Tibial nerve (tissue), 4 donors: ENCODE results near the gene LRRC17. TPM values are rescaled to one million over a fixed set of nuclear protein-coding genes. Genes with fewer than 3 reads are reported as not detected.
"Not testable (repeated sequence)": the region's sequence is repeated elsewhere in the genome, so short reads cannot be mapped to it uniquely, and the experiment has no call there.

Experiments used
- DNase-seq, 2 donors: peaks; one replicate each; pipeline ENCODE4 v3.0.0-alpha.2; 2019; ENCODE audit warnings: low spot score in 2 of 2
- H3K27ac ChIP-seq, 4 donors: fragments of 200-600 bp; sonication (generic) in 3 of 4; one replicate each; pipeline ENCODE4 v1.5.1; 2017 to 2019; ENCODE audit warnings: mild to moderate bottlenecking in 1 of 4
- H3K27me3 ChIP-seq, 2 donors: fragments of 200-600 bp; sonication (generic) in 1 of 2; one replicate each; pipeline versions ENCODE4 v1.5.1 to v1.6.0; 2017 to 2019
- H3K36me3 ChIP-seq, 3 donors: fragments of 200-600 bp; sonication (generic); one replicate each; pipeline ENCODE4 v1.5.1; 2018 to 2019
- H3K4me1 ChIP-seq, 4 donors: fragments of 200-600 bp; sonication (generic) in 3 of 4; one replicate each; pipeline ENCODE4 v1.5.1; 2017 to 2019
- H3K4me3 ChIP-seq, 4 donors: fragments of 200-600 bp; sonication (generic) in 3 of 4; one replicate each; pipeline ENCODE4 v1.5.1; 2017 to 2019; ENCODE audit warnings: mild to moderate bottlenecking in 1 of 4, moderate library complexity in 1 of 4
- H3K9me3 ChIP-seq, 4 donors: fragments of 200-600 bp; sonication (generic) in 3 of 4; one replicate each; pipeline ENCODE4 v1.5.1; 2017 to 2019
- CTCF ChIP-seq, 5 experiments: fragments of 200-600 bp in 3 of 5; fragments of 450-650 bp in 2 of 5; sonication (generic) in 3 of 5; IDR thresholded peaks; one replicate each; pipeline ENCODE4 v1.5.1; 2016 to 2019; ENCODE audit warnings: antibody characterized with exemption in 5 of 5, mild to moderate bottlenecking in 3 of 5, moderate library complexity in 2 of 5
- EP300 ChIP-seq, 2 donors: sonication (generic); formaldehyde crosslinking; IDR thresholded peaks; one replicate each; pipeline ENCODE4 v1.6.1; 2017; ENCODE audit warnings: antibody characterized with exemption in 2 of 2, mild to moderate bottlenecking in 1 of 2
- POLR2A ChIP-seq, 2 donors: fragments of 450-650 bp; IDR thresholded peaks; one replicate each; pipeline ENCODE4 v1.6.1; 2017; ENCODE audit warnings: antibody characterized with exemption in 2 of 2, mild to moderate bottlenecking in 2 of 2, moderate library complexity in 2 of 2
- WGBS, 2 donors: methylation state at CpG; one replicate each; pipeline ENCODE4 v1.1.5; 2018; 5-methylcytosine and 5-hydroxymethylcytosine counted together
- total RNA-seq, 4 donors: library from RNA; depleted of rRNA; stranded (reverse); fragments of >200 nt; gene quantifications; one replicate each; pipeline ENCODE4 v1.1.0, GENCODE V29; 2016

The LRRC17 gene
- total RNA-seq, 4 donors from 2014 or later: 1.7 to 9.0 (median 2.6) TPM

GRCh38 chr7:102943423-102944169, 30.8 kb downstream of the LRRC17 start:
- no peaks in the 10 kb centered on the region for H3K9me3 ChIP-seq
- WGBS, 2 donors: 84 to 85% methylated on average over 5 of the region's 5 CpGs
- H3K36me3 ChIP-seq: no peaks in the 10 kb centered on the region
- TF ChIP-seq EP300 (IDR thresholded peaks at IDR 0.05) (no peak), CTCF (IDR thresholded peaks at IDR 0.05) (no peak), POLR2A (IDR thresholded peaks at IDR 0.05) (no peak)
- no peak for DNase-seq
- H3K4me1 ChIP-seq: peaks cover 0 to 10% (median 0%) of the 10 kb centered on the region in 4 donors
- H3K4me3 ChIP-seq: no peak overlapping the region
- H3K27me3 ChIP-seq: no peaks in the 10 kb centered on the region
- H3K27ac ChIP-seq: no peak overlapping the region

GRCh38 chr7:102944241-102944640, 31.4 kb downstream of the LRRC17 start:
- H3K4me1 ChIP-seq: peaks cover 0 to 10% (median 0%) of the 10 kb centered on the region in 4 donors
- no peaks in the 10 kb centered on the region for H3K36me3 ChIP-seq
- no peak overlapping the region for H3K27ac ChIP-seq
- no peak overlapping the region for H3K4me3 ChIP-seq
- H3K9me3 ChIP-seq: no peaks in the 10 kb centered on the region
- no peak for DNase-seq
- H3K27me3 ChIP-seq: no peaks in the 10 kb centered on the region
- TF ChIP-seq EP300 (IDR thresholded peaks at IDR 0.05) (no peak), CTCF (IDR thresholded peaks at IDR 0.05) (no peak), POLR2A (IDR thresholded peaks at IDR 0.05) (no peak)
- 81 to 82% methylated on average over 4 of the region's 4 CpGs for WGBS, 2 donors

- H3K27ac ChIP-seq: no peak overlapping the region
- WGBS, 2 donors: 94 to 96% methylated on average over 3 of the region's 3 CpGs
These were observed 39.0 kb downstream of the LRRC17 start for GRCh38 chr7:102951839-102952238.

GRCh38 chr7:102953406-102953805, 40.6 kb downstream of the LRRC17 start:
- TF ChIP-seq EP300 (IDR thresholded peaks at IDR 0.05) (no peak), POLR2A (IDR thresholded peaks at IDR 0.05) (no peak), CTCF (IDR thresholded peaks at IDR 0.05) (no peak)
- Histone ChIP-seq H3K9me3 (peaks cover 0 to 39% (median 3%) of the 10 kb centered on the region in 4 donors), H3K27me3 (no peaks in the 10 kb centered on the region), H3K36me3 (peaks cover 0 to 5% (median 0%) of the 10 kb centered on the region in 3 donors), H3K27ac (no peak overlapping the region), H3K4me1 (no peaks in the 10 kb centered on the region), H3K4me3 (no peak overlapping the region)
- no peak for DNase-seq

More at GRCh38 chr7:102951839-102952238, 39.0 kb downstream of the LRRC17 start:
- H3K9me3 ChIP-seq: peaks cover 0 to 37% (median 3%) of the 10 kb centered on the region in 4 donors
- no peaks in the 10 kb centered on the region for H3K4me1 ChIP-seq
- peaks cover 0 to 5% (median 0%) of the 10 kb centered on the region in 3 donors for H3K36me3 ChIP-seq
- no peak overlapping the region for H3K4me3 ChIP-seq
- TF ChIP-seq CTCF (IDR thresholded peaks at IDR 0.05) (no peak), POLR2A (IDR thresholded peaks at IDR 0.05) (no peak), EP300 (IDR thresholded peaks at IDR 0.05) (no peak)
- DNase-seq: no peak
- no peaks in the 10 kb centered on the region for H3K27me3 ChIP-seq

- not testable (repeated sequence) for H3K27ac ChIP-seq, H3K36me3 ChIP-seq, DNase-seq, H3K4me1 ChIP-seq, H3K27me3 ChIP-seq, H3K4me3 ChIP-seq
- peaks cover 0 to 39% (median 3%) of the 10 kb centered on the region in 4 donors for H3K9me3 ChIP-seq
- WGBS, 2 donors: 79 to 97% methylated on average over 4 of the region's 4 CpGs
These were observed 41.6 kb downstream of the LRRC17 start for GRCh38 chr7:102954359-102954758.

GRCh38 chr7:102958004-102958403, 45.2 kb downstream of the LRRC17 start:
- H3K36me3 ChIP-seq, H3K4me1 ChIP-seq: not testable (repeated sequence)

GRCh38 chr7:102961993-102962392, 49.2 kb downstream of the LRRC17 start:
- not testable (repeated sequence) for H3K9me3 ChIP-seq, DNase-seq, H3K4me1 ChIP-seq, H3K36me3 ChIP-seq, H3K27me3 ChIP-seq, H3K4me3 ChIP-seq, H3K27ac ChIP-seq
- WGBS, 2 donors: 82% methylated on average over 1 of the region's 2 CpGs

More at GRCh38 chr7:102958004-102958403, 45.2 kb downstream of the LRRC17 start:
- WGBS, 2 donors: 95 to 97% methylated on average over 3 of the region's 3 CpGs
- peaks cover 0 to 34% (median 3%) of the 10 kb centered on the region in 4 donors for H3K9me3 ChIP-seq
- H3K27ac ChIP-seq, DNase-seq, H3K27me3 ChIP-seq, H3K4me3 ChIP-seq: not testable (repeated sequence)
